ENCODE measurements around the gene CDYL.
A peak's percentile ranks its signal among the peaks of the same experiment; 100 is the strongest.

CDYL gene

DNA sequence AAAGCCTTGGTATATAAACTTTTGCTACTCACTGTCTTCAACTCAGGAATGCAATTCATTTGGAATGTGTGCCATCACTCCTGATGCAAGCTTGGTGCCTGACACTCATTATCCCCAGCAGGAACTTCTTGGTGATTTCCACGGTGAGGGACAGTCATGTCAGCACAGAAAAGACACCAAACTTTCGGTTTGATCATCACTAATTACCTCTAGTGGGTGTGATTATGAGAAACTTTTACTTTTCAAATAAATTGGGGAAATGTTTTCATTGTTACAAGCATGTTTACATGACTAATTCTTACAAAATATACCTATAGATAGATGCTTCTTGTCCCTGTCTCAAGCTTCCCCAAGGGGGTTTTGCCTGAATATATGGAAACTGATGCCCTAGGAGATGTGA, 186.7 kb downstream of the CDYL start:
- TF ChIP-seq, protein P1, sequence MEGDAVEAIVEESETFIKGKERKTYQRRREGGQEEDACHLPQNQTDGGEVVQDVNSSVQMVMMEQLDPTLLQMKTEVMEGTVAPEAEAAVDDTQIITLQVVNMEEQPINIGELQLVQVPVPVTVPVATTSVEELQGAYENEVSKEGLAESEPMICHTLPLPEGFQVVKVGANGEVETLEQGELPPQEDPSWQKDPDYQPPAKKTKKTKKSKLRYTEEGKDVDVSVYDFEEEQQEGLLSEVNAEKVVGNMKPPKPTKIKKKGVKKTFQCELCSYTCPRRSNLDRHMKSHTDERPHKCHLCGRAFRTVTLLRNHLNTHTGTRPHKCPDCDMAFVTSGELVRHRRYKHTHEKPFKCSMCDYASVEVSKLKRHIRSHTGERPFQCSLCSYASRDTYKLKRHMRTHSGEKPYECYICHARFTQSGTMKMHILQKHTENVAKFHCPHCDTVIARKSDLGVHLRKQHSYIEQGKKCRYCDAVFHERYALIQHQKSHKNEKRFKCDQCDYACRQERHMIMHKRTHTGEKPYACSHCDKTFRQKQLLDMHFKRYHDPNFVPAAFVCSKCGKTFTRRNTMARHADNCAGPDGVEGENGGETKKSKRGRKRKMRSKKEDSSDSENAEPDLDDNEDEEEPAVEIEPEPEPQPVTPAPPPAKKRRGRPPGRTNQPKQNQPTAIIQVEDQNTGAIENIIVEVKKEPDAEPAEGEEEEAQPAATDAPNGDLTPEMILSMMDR (IDR thresholded peaks at IDR 0.05; ENCODE audit: low read length, missing control alignments): no peak
- no peak for DNase-seq (ENCODE audit: low read depth)
- no peak overlapping the region for H3K4me3 ChIP-seq (replicated peaks; ENCODE audit: low read depth, low read length)

DNA sequence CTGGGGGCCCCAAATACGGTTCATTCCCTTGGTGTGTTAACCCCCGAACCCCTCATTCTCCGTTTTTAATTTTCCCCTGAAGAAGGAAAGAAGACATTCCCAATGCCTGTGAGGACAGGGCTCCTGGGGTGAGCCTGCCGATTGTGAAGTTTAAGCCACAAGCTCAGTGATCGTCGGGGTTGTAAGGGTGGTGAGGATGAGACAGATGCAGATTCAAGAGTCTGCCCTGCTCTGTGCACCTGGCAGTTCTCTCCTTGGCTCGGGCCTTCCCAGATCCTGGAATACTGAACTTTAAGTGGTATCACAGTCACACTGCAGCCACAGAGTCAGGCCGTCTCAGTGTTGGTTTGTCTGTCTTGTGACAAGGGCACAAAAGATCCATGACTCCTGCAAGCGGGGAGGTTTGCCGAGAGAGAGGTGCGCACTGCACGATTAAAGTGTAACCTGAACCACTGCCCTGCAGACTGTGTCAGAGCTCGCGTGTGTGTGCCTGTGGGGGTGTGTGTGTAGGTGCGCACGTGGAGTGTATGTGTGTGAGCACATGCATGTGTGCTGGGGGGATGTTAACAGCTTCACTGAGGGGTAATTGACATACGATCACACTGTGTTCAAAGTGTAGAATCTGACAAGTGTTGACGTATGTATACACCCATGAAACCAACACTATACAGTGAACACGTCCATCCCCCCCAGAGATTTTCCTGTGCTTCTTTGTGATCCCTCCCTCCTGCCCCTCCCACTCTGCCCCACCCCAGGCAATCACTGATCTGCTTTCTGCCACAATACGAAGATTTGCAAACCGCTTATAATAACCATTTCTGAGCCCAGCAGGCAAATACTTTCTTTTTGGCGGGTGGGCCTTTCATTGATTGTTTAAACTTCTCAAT, 188.7 kb downstream of the CDYL start:
- TF ChIP-seq, protein P1 (IDR thresholded peaks at IDR 0.05; ENCODE audit: low read length, missing control alignments): no peak
- DNase-seq (ENCODE audit: low read depth): no peak
- no peak overlapping the region for H3K4me3 ChIP-seq (replicated peaks; ENCODE audit: low read depth, low read length)

DNA sequence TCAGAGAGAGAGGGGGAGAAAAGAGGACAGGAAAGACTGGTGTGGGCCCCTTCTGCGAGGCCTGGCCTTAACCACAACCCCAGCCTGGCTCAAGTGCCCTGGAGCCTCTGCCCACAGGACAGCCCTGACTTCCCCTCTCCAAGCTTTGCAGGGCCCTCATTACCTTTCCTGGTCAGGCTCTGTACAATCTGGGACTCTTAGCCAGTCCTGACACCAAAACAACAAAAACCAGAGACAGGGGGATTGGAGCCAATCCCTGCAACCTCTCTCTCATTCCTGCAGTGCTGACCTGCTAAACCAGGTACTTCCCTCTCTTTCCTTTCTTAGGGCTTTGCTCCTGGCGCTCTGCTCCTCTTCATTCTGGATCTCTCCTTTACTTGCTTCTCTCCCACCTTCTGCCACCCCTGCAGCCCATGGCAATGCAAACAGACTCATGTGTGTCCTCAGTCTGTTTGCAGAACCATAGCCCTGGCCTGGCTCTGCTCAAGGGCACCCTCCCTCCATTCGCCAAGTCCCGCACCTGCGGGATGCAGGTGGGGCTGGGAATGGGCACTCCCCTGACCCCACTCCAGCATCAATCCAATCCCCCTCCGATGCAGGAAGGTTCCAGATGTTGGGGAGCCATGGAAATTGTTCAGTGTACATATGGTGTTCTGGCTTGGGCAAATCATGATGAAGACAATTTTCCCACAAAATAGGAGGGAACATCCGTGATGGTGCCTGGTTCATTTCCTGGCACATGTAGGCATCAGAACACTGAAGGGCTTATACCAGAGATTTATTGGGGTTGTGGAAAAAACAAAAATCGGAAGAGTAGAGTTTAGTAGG, 189.6 kb downstream of the CDYL start:
- no peak for DNase-seq (ENCODE audit: low read depth)
- no peak overlapping the region for H3K4me3 ChIP-seq (replicated peaks; ENCODE audit: low read depth, low read length)
- TF ChIP-seq, protein P1 (IDR thresholded peaks at IDR 0.05; ENCODE audit: low read length, missing control alignments): no peak

DNA sequence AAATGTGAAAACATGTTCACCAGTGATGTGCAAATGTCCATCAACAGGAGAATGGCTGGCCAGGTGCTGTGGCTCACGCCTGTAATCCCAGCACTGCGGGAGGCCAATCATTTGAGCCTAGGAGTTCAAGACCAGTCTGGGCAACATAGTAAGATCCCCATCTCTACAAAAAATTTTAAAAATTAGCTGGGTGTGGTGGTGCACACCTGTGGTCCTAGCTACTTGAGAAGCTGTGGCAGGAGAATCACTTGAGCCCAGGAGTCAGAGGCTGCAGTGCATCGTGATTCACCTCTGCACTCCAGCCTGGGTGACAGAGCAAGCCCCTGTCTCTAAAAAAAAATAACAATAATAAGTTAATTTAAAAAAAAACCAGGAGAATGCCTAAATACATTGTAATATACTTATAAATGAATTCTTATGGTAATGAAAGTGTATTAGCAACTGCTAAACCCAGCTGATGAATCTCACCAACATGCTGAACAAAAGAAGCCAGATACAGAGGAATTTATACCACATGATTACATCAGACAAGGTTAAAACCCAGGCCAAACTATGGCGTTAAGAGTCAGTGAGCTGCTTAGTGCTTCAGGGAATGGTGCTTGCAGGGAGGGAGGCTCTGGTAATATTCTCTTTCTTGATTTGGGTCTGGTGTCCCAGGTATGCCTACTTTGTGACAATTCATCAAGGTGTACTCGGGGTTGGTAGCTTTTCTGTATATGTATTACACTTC, 191.3 kb downstream of the CDYL start:
- TF ChIP-seq, protein P1 (IDR thresholded peaks at IDR 0.05; ENCODE audit: low read length, missing control alignments): no peak
- no peak overlapping the region for H3K4me3 ChIP-seq (replicated peaks; ENCODE audit: low read depth, low read length)
- peak; percentile 19 for DNase-seq (ENCODE audit: low read depth)

DNA sequence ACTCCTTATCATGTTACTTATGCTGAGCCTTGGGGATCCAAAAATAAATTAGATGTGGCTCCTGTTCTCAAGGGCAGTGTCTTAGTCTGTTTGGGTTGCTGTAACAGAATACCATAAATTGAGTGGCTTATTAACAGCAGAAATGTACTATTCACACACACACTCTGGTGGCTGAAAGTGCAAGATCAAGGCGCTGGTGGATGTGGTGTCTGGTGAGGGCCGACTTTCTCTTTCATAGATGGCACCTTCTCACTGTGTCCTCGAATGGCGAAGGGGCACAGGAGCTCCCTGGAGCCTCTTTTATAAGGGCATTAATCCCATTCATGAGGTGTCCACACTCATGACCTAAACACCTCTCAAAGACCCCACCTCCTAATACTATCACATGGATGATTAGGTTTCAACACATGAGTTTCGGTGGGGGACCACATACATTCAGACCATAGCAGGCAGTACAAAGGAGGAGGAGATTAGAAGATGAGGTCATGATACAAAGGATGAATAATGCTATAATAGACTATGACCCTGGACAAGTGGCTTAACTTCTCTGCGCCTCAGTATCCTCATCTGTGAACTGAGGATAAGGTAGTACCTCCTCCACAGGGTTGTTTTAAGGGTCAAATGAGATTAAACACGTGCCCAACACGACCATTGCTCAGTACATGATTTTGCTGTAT, 193.5 kb downstream of the CDYL start:
- DNase-seq (ENCODE audit: low read depth): no peak
- no peak overlapping the region for H3K4me3 ChIP-seq (replicated peaks; ENCODE audit: low read depth, low read length)
- TF ChIP-seq, protein P1 (IDR thresholded peaks at IDR 0.05; ENCODE audit: low read length, missing control alignments): no peak

DNA sequence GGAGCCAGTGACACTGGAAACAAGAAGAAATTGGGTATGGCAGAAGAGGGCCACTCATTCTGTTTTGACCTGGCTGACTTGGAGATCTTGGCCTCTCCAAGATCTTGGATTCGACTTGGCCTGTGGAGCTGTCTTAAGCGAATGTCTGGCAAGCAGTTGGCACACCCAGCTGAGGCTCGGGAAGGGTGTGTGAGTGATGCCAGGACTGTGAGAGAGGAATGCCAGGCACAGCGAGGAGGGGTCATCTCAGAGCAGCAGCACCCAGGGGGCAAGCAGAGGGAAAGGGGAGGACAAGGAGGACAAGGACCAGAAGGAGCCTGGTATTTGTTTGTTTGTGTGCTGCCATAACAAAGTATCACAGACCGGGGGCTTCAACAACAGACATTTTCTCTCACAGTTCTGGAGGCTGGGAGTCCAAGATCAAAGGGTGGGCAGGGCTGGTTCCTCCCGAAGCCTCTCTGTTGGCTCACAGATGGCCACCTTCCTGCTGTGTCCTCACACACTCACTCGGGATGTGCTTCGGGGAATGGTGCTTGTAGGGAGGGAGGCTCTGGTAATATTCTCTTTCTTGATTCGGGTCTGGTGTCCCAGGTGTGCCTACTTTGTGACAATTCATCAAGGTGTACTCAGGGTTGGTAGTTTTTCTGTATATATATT, 194.7 kb downstream of the CDYL start:
- DNase-seq (ENCODE audit: low read depth): no peak
- H3K4me3 ChIP-seq (replicated peaks; ENCODE audit: low read depth, low read length): no peak overlapping the region
- TF ChIP-seq, protein P1 (IDR thresholded peaks at IDR 0.05; ENCODE audit: low read length, missing control alignments): no peak

Data from fibroblast of pulmonary artery (primary cell).